ENCODE measurements around the gene ELL2. TPM values are rescaled to one million over a fixed set of nuclear protein-coding genes. Genes with fewer than 3 reads are reported as not detected.

The ELL2 gene
- total RNA-seq, 1 donor from 2014 or later, result 4.6 TPM

DNA sequence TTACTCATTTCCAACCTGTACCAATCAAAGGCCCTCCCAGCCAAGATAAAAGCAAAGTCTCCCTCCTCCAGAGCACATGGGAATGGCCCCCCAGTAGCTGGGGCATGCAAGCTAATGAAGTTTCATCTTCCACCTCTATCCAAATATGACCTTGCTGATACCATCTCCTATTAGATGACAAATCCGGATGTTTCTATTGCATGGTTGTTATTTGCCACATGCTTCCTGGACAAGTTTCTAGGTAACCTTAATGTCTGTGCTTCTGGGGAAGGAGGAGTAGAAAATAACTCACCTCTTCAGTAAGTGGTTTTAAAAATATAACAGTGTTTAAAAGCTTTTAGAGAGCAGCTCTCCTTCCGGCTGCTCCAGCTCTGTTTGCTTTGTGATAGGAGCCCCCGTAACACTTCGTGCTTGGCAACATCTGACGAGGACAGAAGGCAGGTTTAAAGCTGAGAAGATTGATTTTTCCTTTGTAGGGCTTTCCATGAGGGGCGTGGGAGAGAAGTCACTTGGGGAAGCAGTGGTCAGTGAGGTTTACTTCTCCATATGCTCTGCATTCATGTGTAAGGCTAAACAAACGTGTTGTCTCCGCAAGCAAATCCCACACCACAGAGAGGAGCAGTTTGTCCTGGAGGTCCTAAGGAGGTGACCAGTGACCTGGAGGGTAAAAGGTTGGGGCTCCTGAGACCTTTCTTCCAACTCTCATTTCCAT lies 98.8 kb downstream of the ELL2 start:
- Mint-ChIP-seq H3K36me3 (ENCODE audit: low read depth) (no peaks in the 10 kb centered on the region), H3K4me3 (no peak overlapping the region), H3K4me1 (peaks cover 71% of the 10 kb centered on the region), H3K27ac (ENCODE audit: unreplicated experiment) (peak overlapping the region; percentile 48), H3K27me3 (ENCODE audit: low read depth) (no peaks in the 10 kb centered on the region), H3K9me3 (no peaks in the 10 kb centered on the region)
- TF ChIP-seq CTCF (conservative IDR thresholded peaks at IDR 0.05), result no peak
- DNase-seq (ENCODE audit: low read depth, low spot score), result no peak

- Mint-ChIP-seq H3K4me3 (no peak overlapping the region), H3K27ac (ENCODE audit: unreplicated experiment) (peak overlapping the region; percentile 38), H3K36me3 (ENCODE audit: low read depth) (no peaks in the 10 kb centered on the region), H3K9me3 (no peaks in the 10 kb centered on the region), H3K4me1 (peaks cover 78% of the 10 kb centered on the region), H3K27me3 (ENCODE audit: low read depth) (no peaks in the 10 kb centered on the region)
- peak; percentile 25 for TF ChIP-seq CTCF (conservative IDR thresholded peaks at IDR 0.05)
- no peak for DNase-seq (ENCODE audit: low read depth, low spot score)
Observed at GRCh38 chr5:95861864-95862561, 99.6 kb downstream of the ELL2 start.

GRCh38 chr5:95861221-95861863 lies 100.3 kb downstream of the ELL2 start:
- no peak overlapping the region for H3K27ac Mint-ChIP-seq (ENCODE audit: unreplicated experiment)
- no peaks in the 10 kb centered on the region for H3K27me3 Mint-ChIP-seq (ENCODE audit: low read depth)
- no peaks in the 10 kb centered on the region for H3K36me3 Mint-ChIP-seq (ENCODE audit: low read depth)
- no peak for TF ChIP-seq CTCF (conservative IDR thresholded peaks at IDR 0.05)
- no peak for DNase-seq (ENCODE audit: low read depth, low spot score)
- no peak overlapping the region for H3K4me3 Mint-ChIP-seq
- H3K4me1 Mint-ChIP-seq, result peaks cover 84% of the 10 kb centered on the region
- H3K9me3 Mint-ChIP-seq, result no peaks in the 10 kb centered on the region

DNA sequence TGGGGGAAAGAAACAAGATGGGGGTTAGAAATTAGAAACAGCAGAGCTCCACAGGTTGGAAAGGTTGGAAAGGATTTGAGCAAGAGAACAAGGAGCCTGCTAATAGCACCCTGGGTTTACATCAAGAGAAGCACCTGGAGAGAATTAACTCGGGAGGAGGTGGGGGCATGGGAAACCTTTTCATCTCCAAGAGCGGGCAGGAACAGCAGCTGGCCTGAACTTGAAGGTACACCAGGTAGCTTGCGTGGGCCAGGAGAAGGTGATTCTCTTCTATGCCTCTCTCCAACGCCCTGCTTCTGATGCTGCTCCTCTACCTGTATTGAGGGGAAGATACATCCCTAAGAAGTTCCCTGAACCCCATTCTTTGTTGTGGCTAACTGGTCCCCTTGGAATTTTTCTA lies 102.0 kb downstream of the ELL2 start:
- Mint-ChIP-seq H3K9me3 (no peaks in the 10 kb centered on the region), H3K4me1 (peaks cover 81% of the 10 kb centered on the region), H3K27ac (ENCODE audit: unreplicated experiment) (peak overlapping the region; percentile 89), H3K36me3 (ENCODE audit: low read depth) (no peaks in the 10 kb centered on the region), H3K4me3 (peak overlapping the region; percentile 3), H3K27me3 (ENCODE audit: low read depth) (no peaks in the 10 kb centered on the region)
- no peak for TF ChIP-seq CTCF (conservative IDR thresholded peaks at IDR 0.05)
- no peak for DNase-seq (ENCODE audit: low read depth, low spot score)

DNA sequence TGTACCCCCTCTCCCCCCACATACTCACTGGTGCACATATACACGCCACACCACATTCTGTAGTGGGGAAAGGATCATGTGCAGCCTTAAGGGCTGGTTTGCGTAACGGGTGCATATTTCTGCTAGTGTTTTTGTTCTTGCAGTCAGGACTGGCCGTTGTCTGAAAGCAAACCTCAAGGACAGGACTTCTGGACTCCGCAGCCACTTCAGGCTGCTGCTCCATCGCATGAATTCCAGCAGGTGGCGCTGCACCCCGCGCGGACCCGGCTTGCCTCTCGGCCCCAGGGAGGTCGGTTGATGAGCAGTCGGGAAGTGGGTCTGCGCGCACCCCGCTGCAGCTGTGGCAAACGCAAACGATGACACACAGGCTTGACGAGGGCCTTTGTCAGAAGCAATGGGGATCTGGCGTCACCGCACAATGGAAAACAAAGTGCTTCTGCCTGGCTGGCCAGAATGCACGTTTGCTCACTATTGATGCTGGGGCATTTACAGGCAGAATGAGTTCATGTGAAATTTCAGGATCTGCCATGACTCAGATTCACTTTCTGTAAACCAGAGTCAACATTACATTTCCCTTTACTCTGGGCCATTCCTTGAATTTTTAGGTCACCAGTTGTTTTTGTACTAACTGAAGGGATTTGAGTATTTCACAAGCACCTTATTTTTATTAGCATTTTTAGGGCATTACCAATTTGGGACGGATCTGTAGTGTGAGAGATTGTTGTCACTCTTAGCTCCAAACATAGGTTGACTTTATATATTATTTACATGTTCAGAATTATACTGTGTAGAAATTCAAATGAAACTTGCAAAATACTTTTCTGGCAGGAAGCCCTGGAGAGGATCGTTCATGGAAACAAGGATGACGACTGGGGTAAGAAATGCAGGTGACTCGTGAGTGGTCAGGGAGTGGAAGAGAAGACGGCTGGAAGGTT lies 102.7 kb downstream of the ELL2 start:
- H3K27ac Mint-ChIP-seq (ENCODE audit: unreplicated experiment), result peak overlapping the region; percentile 89
- H3K4me1 Mint-ChIP-seq, result peaks cover 73% of the 10 kb centered on the region

More for the DNA sequence above, 102.7 kb downstream of the ELL2 start:
- TF ChIP-seq CTCF (conservative IDR thresholded peaks at IDR 0.05), result peak; percentile 99
- Mint-ChIP-seq H3K27me3 (ENCODE audit: low read depth) (no peaks in the 10 kb centered on the region), H3K4me3 (peak overlapping the region; percentile 47), H3K9me3 (no peaks in the 10 kb centered on the region), H3K36me3 (ENCODE audit: low read depth) (no peaks in the 10 kb centered on the region)
- DNase-seq (ENCODE audit: low read depth, low spot score), result peak; percentile 94

Data from neural crest cell (in vitro differentiated cells).